GM19452 (cell line): ENCODE measurements around the gene VAMP8.
"Not testable (repeated sequence)": the region's sequence is repeated elsewhere in the genome, so short reads cannot be mapped to it uniquely, and the experiment has no call there.

Experiments used
- ATAC-seq: cut with Tn5 transposase; IDR thresholded peaks from one replicate; pipeline ENCODE4 v1.9.1; 2021; ENCODE audit not compliant: unreplicated experiment

VAMP8 gene

DNA sequence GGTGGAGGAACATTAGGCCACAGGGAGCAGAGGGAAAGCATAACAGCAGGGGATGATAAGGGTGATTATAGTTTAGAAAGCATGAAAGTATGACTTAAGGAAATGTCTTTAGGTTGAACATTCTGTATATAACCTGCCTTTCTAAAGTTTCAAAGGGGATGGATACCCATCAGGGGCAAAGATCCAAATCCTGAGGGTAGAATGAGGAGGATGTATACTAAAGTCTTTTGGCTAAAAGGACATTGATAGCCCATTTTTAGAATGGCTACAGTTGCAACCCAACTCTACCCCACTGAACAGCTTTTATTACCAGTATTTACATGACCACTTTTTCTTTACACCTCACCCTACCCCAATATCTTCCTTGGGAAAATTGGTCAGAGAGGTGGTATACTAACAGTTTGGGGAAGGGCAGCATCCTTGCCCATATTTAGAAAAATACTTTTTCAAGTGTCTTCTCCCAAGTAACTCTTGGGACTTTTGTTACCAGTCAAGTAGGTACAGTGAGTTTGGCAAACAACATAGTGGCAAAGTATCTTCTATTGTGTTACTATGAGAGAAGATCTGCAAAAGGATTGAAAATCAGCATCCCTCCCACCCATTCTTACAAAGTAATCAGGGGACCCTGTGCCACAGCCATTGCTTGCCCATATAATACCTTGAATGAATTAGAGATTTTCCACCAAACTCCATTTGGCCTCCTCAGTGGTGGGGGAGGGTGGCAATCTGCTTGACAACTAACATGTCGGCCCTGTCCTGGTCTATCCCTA is 30.1 kb upstream of the VAMP8 start:
- ATAC-seq, result no peak

DNA sequence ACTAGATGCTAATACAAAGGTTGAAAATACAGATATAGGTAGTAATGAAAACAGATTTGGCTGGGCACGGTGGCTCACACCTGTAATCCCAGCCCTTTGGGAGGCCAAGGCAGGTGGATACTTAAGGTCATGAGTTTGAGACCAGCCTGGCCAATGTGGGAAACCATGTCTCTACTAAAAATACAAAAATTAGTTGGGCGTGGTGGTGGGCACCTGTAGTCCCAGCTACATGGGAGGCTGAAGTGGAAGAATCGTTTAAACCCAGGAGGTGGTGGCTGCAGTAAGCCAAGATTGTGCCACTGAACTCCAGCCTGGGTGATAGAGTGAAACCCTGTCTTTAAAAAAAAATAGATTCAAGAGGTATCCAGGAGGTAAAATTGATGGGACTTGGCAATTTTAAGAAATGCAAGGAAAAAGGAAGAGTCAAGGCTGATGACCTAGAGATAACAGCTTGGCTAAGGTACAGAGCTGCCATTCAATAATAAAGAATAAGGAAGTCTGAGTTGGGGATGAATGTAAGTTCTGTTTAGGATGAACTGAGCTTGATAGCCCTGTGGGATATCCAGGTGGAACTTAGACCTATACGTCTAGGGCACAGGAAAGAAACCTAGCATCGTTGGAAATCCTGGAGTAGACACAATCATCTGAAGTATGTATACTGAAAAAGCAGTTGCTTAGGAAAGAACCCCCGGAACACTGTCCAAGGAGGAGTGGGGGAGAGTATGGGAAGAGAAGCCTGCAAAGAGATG is 29.4 kb upstream of the VAMP8 start:
- ATAC-seq, result no peak

DNA sequence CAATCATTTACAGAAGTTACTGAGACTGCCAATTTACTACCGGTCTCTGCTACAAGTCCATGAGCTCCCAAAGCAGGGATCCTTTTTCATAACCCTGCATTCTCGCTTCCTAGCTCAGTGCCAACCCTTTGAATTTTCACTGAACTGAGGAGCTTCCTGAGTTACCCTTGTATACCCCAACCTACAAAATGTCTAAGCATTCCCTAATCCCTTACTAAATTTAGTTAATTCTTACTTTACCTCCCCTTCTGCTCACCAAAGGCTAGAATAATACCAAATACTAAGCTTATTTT is 28.8 kb upstream of the VAMP8 start:
- no peak for ATAC-seq

DNA sequence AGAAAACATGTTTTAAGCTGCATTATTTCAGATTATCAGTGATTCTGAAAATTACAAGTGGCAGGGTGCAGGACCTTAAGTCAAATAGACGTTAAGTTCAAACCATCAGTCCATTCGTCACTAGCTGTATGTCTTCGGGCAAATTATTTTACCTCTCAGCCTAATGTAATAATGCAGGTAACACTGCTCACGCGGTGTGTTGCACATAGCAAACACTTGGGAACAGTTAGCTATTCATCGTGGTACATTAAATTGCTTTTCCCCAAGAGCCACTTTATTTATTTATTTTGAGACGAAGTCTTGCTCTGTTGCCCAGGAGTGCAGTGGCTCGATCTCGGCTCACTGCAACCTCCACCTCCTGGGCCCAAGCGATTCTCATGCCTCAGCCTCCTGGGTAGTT is 28.3 kb upstream of the VAMP8 start:
- ATAC-seq, result no peak

DNA sequence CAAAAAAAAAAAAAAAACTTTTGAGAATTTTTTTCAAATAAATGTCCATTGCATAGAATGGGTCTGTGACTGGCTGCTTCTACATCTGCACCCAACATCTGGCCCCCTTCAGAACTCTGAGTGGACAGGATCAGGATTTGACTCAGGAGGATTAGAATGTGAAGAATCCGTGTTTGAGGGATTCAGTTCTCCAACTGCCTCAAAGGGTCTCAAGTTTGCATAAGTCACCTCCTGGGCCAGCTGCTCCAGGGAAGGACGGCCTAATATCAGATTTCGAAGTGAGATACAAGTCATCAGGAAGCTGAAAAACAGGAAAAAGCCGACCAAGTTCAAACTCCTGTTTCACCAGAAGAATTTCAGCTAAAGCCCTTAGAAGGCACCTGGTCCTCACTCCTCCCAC is 27.6 kb upstream of the VAMP8 start:
- ATAC-seq, result no peak

DNA sequence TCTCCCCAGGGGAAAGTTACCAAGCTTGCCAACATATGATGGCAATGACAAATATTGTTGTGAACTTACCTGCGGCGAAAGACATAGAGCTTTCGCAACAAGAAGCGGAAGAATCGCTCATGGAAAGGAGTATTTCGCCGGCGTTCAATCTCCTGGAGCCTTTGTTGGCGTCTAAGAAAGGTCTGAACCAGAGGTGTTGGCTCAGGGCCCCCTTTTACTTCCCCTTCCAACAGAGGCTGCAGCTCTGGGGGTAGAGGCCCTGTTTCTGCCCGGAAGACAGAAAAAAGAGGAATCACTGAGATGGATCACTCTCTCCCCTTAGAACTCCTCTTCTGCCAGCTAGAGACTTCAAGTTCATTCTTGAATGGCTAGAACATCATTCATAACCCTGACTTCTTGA is 26.9 kb upstream of the VAMP8 start:
- no peak for ATAC-seq

DNA sequence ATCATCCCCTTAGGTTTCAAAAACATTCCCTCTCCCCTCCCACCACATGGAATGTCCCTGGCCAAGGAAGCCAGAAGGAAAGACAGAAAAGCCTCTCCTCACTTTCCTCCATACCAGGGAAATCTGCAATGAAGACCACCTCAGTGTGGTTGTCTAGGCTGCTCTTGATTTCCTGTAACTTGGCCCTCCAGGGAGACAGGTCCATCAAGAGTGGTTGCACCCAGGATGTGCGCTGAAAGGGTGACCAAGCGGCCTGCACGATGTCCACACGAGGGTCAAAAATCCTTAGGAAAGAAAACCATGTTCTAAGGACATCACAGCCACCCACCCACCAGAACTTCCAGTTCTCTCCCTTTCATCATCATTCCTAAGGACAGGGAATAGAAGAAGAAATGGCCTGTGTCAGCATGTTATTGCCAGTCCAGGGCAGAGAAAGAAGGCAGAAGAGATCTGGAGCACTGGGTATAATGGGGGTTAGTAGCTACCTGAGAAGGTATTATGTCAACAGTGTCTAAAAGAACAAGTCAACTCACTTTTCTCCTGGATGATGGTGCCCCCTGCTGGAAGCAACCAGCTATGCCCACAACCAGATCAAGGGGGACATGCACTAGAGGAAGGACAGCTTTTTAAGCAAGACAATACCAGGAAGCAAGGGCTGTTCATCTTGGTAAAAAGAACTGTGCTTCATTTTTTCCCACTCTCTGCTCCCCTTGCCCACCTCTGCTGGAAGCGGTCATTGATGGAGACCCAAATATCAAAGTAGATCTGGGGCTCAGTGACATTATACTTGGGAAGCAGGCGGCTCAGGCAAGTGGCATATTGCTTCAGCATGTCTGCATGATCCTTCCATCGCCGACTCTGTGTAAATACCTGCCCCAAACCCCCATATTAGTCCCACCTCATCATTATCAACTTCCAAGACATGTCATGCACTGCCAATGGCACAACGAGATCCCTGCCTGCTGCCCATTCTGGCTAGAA is 25.4 kb upstream of the VAMP8 start:
- no peak for ATAC-seq

DNA sequence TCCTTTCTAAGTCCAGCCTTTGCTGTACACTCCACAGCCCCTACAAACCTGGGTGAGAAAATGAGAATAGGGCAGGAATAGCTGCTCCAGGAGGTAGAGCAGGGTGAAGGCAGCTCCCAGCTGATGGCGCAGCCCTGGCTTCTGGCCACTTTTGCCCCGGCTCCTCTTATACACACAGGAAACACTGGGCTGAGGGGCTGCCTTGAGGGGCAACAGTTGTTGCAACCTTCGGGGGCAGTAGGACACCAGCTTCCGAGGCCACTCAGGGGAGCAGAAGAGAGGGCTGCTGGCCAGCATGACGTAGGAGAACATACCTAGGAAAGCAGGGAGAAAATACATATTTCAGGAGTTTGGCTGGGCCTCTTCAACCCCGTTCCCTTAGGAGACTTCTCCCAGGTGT is 24.2 kb upstream of the VAMP8 start:
- ATAC-seq, result no peak

DNA sequence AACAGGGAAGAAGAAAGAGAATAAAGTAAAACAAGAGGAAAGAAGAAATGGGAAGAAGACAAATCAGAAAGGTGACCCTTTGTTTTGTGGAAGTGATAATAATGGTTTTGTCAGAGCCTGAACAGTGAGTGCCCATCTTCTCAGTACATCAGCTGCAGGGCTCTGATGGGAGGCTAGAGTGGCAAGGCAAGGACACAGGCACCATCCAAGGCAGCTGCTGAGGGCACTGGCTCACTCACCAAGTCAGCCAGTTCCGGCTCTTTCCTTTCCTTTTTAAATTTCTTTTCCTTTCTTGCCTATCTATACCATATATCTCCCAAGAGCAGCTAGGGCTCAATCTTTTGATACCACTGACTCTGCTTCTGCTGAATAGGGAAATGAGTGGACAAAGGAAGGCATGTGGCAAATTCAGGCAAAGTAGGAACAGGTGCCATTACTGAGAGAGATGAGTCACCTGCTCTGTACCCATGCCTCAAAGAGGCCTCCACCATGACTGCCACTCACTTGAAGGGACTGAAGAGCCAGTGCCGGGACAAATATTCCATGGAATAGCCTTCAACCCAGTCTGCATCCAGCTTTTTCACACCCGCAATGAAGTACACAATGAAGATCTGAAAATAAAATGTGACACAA is 22.3 kb upstream of the VAMP8 start:
- ATAC-seq, result no peak

DNA sequence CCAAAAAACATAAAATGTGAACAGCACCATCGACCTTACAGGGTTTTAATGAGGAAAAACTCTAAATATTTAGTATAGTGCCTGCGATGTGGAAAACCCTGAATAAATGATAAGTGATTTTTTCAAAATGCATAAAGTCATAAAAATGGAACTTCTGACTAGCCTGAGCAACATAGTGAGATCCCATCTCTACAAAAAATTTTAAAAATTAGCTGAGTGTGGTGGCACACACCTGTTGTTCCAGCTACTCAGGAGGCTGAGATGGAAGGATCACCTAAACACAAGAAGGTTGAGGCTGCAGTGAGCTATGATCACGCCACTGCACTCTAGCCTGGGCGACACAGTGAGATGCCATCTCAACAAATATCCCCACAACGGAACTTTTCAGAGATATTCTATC is 20.3 kb upstream of the VAMP8 start:
- no peak for ATAC-seq

DNA sequence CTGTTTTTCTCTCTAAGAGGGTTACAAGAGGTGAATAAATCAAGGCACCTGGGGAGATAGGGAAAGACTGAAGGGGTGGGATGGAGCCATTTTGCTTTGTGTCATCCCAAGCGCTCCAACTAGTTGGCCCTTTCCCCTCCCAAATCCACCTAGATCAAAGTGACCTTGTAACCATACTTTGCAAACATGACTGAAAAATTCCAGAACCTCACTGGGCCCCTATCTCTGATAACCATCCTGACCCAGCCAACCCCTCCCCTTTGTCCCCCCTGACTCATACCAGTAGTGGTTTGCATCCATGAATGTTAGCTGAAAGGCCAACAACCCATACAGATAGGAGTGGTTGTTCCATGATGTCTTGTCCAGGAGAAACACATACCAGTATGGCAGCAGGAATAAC is 19.2 kb upstream of the VAMP8 start:
- ATAC-seq, result no peak

DNA sequence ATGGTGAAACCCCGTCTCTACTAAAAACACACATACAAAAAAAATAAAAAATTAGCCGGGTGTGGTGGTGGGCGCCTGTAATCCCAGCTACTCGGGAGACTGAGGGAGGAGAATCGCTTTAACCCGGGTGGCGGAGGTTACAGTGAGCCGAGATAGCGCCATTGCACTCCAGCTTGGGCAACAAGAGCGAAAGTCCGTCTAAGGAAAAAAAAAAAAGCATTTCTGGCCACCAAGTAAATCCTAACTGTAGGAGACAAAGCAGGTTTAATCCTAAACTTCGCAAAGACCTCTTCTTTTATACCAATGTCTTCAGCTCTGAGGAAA is 17.0 kb upstream of the VAMP8 start:
- not testable (repeated sequence) for ATAC-seq

DNA sequence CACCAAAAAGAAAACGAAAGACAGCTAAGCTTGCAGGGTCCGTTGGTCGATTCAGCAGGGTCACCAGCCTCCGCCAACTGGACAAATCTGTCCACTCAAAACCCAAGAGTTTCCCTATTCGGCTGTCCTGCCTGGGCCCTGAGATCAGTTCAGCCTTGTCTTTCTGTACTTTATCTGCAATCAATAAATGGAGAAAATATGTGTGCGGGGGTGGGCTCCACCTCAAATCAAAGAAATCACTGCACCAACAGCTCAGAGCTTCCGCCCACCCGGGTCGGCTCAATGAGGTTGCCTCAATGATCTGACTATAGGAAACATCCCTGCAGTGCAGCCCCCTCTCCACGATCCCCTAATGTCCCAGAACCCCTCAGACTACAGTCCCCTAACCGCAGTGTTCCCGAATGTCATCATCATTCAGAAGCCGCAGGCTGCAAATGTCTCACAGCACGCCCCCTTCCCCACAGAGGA is 16.5 kb upstream of the VAMP8 start:
- no peak for ATAC-seq

DNA sequence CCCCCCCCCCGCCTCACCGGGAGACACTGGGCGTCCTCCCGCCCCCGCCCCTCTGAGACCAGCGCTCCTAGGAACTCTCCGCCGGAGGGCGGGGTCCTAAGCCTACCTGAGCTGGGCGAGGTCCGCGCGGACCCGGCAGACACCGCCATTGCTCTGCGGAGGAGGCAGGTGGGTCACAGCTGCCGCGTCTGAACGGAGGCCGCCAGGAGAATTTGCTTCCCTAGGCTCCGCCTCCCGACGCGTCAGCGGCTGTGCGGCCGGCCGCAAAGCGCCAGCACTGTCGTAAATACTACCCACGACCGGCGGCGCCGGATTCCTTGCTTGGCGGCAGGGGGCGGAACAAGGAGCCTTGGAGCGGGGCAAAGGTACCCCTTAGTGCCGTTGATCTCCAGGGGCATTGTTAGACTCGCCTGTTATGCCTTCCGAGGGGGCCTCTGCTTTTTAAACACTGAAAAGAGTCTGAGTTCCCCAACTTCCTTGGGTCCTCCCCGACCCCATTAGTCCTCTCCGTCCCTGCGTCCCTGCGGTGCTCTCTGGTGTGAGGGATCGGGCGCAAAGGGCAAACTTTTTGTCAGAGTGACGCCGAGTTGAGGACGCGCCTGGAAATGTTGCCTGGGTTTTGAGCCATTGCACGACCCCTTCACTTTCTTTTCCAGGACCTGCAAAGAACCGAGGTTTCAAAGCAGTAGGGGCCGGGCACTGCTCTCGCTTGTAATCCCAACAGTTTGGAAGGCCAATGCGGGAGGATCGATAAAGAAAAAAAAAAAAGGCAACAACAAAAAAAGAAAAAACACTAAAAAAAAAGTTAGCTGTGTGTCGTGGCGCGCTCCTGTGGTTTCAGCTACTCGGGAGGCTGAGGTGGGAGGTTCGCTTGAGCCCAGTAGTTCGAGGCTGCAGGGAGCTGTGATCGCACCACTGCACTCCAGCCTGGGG is 15.8 kb upstream of the VAMP8 start, which contains the start of gene GGCX:
TSS of gene GGCX (minus strand) at position 214 of the 933 bp plus-strand sequence. CDS start at position 149, 65 bp downstream.
- ATAC-seq, result peak; percentile 93

DNA sequence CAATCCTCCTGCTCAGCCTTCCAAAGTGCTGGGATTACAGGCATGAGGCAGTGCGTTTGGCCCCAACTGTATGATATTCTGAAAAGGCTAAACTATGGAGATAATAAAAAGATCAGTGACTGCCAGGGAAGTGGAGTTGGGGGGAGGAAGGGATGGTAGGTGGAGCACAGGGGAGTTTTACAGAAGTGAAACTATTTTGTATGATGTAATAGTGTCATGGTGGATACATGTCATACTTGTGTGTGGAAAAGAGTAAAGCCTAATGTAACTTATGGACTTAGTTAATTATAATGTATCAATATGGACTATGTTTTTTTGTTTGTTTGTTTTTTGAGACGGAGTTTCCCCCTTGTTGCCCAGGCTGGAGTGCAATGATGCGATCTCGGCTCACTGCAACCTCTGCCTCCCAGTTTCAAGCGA is 13.2 kb upstream of the VAMP8 start:
- no peak for ATAC-seq

DNA sequence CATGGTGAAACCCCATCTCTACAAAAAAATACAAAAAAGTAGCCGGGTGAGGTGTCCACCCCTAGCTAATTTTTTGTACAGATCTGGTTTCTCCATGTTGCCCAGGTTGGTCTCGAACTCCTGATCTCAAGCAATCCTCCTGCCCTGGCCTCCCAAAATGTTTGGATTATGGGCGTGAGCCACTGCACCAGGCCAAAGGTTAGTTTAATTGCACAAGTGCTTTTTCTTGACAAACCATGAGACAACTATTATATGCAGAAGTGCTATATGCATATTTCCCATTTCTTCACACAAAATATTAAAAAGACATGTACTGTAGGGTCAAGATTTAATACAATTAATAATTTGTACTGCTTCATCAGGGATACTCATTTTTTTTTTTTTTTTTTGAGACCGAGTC is 11.1 kb upstream of the VAMP8 start:
- no peak for ATAC-seq

DNA sequence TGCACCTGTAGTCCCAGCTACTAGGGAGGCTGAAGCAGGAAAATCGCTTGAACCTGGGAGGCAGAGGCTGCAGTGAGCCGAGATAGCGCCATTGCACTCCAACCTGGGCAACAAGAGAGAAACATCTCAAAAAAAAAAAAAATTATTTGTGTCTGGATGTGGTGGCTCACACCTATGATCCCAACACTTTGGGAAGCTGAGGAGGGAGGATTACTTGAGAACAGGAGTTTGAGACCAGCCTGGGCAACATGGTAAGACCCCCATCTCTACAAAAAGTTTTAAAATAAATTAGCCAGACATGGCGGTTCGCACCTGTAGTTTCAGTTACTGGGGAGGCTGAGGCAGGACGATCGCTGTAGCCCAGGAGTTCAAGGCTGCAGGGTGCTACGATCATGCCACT is 1.6 kb upstream of the VAMP8 start:
- ATAC-seq, result no peak

DNA sequence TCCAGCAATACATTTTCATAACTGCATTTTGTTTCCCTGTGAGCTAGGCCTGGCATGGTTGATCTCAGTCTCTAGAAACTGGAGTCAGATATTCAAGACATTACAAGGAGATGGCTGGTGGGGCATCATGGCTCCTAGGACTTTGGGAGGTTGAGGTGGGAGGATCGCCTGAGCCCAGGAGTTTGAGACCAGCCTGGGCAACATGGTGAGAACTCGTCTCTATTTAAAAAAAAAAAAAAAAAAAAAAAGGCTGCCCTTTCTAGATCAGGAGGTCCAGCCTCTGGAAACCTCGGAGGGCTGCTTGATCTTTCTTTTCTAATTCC is 362 bp upstream of the VAMP8 start:
- ATAC-seq, result no peak

DNA sequence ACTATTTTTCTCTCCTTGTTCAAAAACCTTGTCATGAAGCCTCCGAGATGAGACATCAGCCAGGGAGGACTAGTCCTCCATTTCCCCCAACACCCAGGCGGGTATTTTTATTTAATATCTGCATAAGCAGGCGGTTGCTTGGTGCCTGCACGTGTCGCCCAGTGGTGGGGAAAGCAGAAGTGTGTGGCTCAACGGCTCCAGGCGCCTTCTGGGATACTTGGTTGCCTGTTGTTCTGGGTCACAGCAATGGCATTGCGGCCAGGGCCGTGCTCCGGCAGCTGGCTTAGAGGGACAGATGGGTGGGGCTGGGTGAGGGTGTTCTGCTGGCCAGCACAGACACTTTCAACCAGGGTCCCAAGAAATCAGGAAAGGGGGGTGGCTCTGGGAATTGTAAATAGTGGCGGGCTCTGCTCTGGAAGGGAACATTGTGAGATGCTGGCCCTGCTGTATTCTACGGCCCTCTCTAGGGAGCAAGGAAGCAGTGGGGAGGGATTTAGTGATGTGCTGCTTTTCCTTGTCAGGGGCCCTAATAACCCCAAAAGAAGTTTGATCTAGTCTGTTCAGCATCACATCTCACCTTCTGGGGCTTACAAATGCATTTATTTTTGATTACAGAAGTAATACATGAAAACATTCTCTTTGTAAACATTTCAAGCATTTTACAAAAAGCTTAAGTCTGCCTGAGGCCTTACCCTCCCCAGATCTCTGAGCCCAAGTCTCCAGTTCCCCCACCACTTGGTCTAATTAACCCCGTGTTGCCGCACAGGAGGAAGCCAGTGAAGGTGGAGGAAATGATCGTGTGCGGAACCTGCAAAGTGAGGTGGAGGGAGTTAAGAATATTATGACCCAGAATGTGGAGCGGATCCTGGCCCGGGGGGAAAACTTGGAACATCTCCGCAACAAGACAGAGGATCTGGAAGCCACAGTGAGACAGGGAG is 1.1 kb downstream of the VAMP8 start:
- ATAC-seq, result no peak
